Measurements from ENCODE around the gene SPSB2.

- TF ChIP-seq EP300 (IDR thresholded peaks at IDR 0.05) (no peak), CTCF (IDR thresholded peaks at IDR 0.05) (no peak)
These were observed 23.0 kb downstream of the SPSB2 start for GRCh38 chr12:6849976-6850560.

All from suprapubic skin (tissue), 3 donors.